ENCODE results near the gene GLB1L2. TPM values are rescaled to one million over a fixed set of nuclear protein-coding genes. Genes with fewer than 3 reads are reported as not detected.
"Not testable (repeated sequence)": the region's sequence is repeated elsewhere in the genome, so short reads cannot be mapped to it uniquely, and the experiment has no call there.

GLB1L2 gene
- polyA plus RNA-seq (2011; rRNA removed) (0.10 and 0.18 TPM in 2 replicates), polyA minus RNA-seq (2011; rRNA and poly(A)+ RNA removed) (not detected in 2 replicates)

GRCh38 chr11:134331354-134332188 is at the start of gene GLB1L2:
GLB1L2 (plus strand) TSS chr11:134331988; CDS start chr11:134332062, 74 bp downstream.
- Histone ChIP-seq H3K27me3 (ENCODE audit: control insufficient read depth, insufficient read depth, low read length) (peaks cover 5% of the 10 kb centered on the region), H3K4me3 (ENCODE audit: low read depth, low read length) (peak within 1 kb of the TSS; percentile 21), H3K36me3 (ENCODE audit: control insufficient read depth, insufficient read depth, low read length) (no peaks in the 10 kb centered on the region)
- no peak for DNase-seq (ENCODE audit: low read depth)
- TF ChIP-seq, protein P1, sequence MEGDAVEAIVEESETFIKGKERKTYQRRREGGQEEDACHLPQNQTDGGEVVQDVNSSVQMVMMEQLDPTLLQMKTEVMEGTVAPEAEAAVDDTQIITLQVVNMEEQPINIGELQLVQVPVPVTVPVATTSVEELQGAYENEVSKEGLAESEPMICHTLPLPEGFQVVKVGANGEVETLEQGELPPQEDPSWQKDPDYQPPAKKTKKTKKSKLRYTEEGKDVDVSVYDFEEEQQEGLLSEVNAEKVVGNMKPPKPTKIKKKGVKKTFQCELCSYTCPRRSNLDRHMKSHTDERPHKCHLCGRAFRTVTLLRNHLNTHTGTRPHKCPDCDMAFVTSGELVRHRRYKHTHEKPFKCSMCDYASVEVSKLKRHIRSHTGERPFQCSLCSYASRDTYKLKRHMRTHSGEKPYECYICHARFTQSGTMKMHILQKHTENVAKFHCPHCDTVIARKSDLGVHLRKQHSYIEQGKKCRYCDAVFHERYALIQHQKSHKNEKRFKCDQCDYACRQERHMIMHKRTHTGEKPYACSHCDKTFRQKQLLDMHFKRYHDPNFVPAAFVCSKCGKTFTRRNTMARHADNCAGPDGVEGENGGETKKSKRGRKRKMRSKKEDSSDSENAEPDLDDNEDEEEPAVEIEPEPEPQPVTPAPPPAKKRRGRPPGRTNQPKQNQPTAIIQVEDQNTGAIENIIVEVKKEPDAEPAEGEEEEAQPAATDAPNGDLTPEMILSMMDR (IDR thresholded peaks at IDR 0.05; ENCODE audit: insufficient read depth, low read depth, low read length), result no peak
- ChIA-PET CTCF (no interaction called here), POLR2A (no interaction called here)

DNA sequence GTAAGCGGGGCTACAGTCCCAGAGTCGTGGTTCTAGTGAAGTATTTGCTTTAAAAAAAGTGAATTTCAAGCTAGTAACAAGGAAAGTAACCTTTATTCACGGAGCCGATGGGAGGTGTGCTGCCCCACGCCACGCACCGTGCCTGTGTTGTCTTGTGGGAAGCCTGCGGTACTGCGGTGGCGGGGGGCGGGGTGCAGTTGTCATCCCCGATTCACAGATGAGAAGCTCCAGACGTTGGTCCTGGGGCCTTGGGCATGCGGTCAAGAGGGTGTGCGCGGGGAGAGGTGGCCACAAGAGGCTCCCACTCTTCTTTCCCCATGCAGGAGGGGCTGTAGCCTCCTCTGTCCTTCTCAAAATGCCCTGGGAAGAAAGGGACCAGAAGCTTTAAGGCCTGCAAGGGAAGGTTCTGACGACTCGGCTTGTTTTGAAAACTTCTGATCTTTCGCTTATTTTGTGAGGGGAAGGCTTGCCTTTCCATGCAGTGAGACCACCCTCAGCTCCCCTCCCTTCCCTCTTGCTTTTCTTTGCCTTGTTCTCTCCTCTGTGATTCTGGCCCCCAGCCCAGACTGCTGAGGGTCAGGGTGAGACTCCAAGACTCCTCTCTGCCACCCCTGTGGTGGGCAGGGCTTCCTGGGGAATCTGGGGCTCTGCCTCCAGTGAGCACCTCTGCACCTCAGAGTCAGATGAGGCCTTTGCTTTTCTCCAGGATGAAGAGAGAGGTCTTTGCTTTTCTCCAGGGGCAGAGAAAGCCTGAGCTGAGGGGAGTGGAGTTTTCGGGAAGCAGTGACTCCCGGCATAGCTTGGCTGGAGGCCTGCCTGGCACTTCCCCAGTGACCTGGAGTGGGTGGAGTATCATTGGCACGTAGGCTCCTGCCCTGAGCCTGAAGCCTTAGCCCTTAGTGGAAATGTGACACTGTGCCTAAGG is 49.4 kb upstream of the GLB1L2 start:
- H3K36me3 ChIP-seq (ENCODE audit: control insufficient read depth, insufficient read depth, low read length), result no peaks in the 10 kb centered on the region
- H3K4me3 ChIP-seq (ENCODE audit: low read depth, low read length), result no peak overlapping the region
- no peak for DNase-seq (ENCODE audit: low read depth)
- ChIA-PET CTCF (interaction anchor here (1.8 kb wide), 1 partner anchor 20 kb away, joined by 5 read pairs; no protein-coding TSS in a partner anchor), POLR2A (no interaction called here)
- TF ChIP-seq, protein P1 (IDR thresholded peaks at IDR 0.05; ENCODE audit: insufficient read depth, low read depth, low read length), result no peak
- H3K27me3 ChIP-seq (ENCODE audit: control insufficient read depth, insufficient read depth, low read length), result peaks cover 9% of the 10 kb centered on the region

GRCh38 chr11:134283461-134284230 is 48.1 kb upstream of the GLB1L2 start:
- POLR2A ChIA-PET, result no interaction called here
- CTCF ChIA-PET, result interaction anchor here (1.8 kb wide), 1 partner anchor 22 kb away, joined by 5 read pairs; no protein-coding TSS in a partner anchor
- no peaks in the 10 kb centered on the region for H3K36me3 ChIP-seq (ENCODE audit: control insufficient read depth, insufficient read depth, low read length)
- TF ChIP-seq, protein P1 (IDR thresholded peaks at IDR 0.05; ENCODE audit: insufficient read depth, low read depth, low read length), result no peak
- no peak for DNase-seq (ENCODE audit: low read depth)
- H3K27me3 ChIP-seq (ENCODE audit: control insufficient read depth, insufficient read depth, low read length), result no peaks in the 10 kb centered on the region; the same call in 1 of the 2 replicates
- H3K4me3 ChIP-seq (ENCODE audit: low read depth, low read length), result no peak overlapping the region

- POLR2A ChIA-PET; H3K4me3 ChIP-seq (ENCODE audit: low read depth, low read length); H3K36me3 ChIP-seq (ENCODE audit: control insufficient read depth, insufficient read depth, low read length); DNase-seq (ENCODE audit: low read depth); H3K27me3 ChIP-seq (ENCODE audit: control insufficient read depth, insufficient read depth, low read length): not testable (repeated sequence)
- CTCF ChIA-PET, result interaction anchor here (0.8 kb wide), 1 partner anchor 469 kb away, joined by 4 read pairs; no protein-coding TSS in a partner anchor
Observed at GRCh38 chr11:134284349-134284748, 47.4 kb upstream of the GLB1L2 start.

DNA sequence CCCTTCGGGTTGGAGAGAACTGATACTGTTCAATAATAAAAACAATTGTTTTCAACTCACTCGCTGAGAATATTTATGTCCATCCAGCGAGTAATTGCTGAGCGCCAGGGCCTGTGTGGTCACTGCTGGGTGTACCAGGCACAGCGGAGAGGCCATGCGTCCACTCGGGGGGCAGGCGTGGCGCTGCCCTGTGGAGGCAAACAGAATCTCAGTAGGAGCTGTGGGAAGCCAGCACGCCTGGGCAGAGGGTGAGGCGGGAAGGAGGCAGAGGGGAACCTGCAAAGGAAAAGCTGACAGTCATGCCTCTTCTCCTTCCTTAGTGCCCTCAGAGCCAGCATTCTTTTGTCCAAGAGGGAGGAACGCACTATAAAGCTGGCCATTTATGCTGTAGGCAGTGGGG is 44.2 kb upstream of the GLB1L2 start:
- Histone ChIP-seq H3K36me3 (ENCODE audit: control insufficient read depth, insufficient read depth, low read length) (no peaks in the 10 kb centered on the region), H3K4me3 (ENCODE audit: low read depth, low read length) (no peak overlapping the region), H3K27me3 (ENCODE audit: control insufficient read depth, insufficient read depth, low read length) (no peaks in the 10 kb centered on the region; the same call in 1 of the 2 replicates)
- TF ChIP-seq, protein P1 (IDR thresholded peaks at IDR 0.05; ENCODE audit: insufficient read depth, low read depth, low read length), result no peak
- DNase-seq (ENCODE audit: low read depth), result no peak
- ChIA-PET POLR2A (no interaction called here), CTCF (no interaction called here)
